ENCODE data around the gene SRL. TPM values are rescaled to one million over a fixed set of nuclear protein-coding genes. Genes with fewer than 3 reads are reported as not detected.

The SRL gene
- total and polyA plus RNA-seq, 2 of the 13 experiments (the other 11 are each of a cell fraction or from before 2014, with no cell fraction given): 0.05 TPM; not detected in 1

- Histone ChIP-seq H4K20me1 (ENCODE audit: insufficient read depth, low read length) (no peaks in the 10 kb centered on the region), H3K36me3 (replicated peaks in 1 of 2; ENCODE audit: control insufficient read depth in 1 of 2, insufficient read depth in 2 of 2, low read length in 2 of 2) (no peaks in the 10 kb centered on the region), H3K4me1 (ENCODE audit: insufficient read depth, low read length) (no peaks in the 10 kb centered on the region), H3K4me2 (ENCODE audit: low read depth, low read length) (no peak overlapping the region), H3K4me3 (replicated peaks in 1 of 3; ENCODE audit: insufficient read depth in 1 of 3, low read depth in 2 of 3, low read length in 3 of 3) (no peak overlapping the region), H3K79me2 (ENCODE audit: insufficient read depth, low read length) (no peaks in the 10 kb centered on the region), H3K9me3 (ENCODE audit: low read length) (no peaks in the 10 kb centered on the region), H3K9ac (ENCODE audit: insufficient read depth, low read depth, low read length) (no peak overlapping the region), H2AFZ (ENCODE audit: low read length) (no peak overlapping the region), H3K27me3 (ENCODE audit: control insufficient read depth in 1 of 2, insufficient read depth in 2 of 2, low read length in 2 of 2) (peaks cover 8 to 40% of the 10 kb centered on the region in 2 experiments; a peak in 4 of 5 replicates), H3K27ac (ENCODE audit: extremely low read length, insufficient read depth, low read length) (no peak overlapping the region)
- TF ChIP-seq ZNF530 (CRISPR knock-in tag; IDR thresholded peaks at IDR 0.05; ENCODE audit: low read depth): no peak
- no peak for TF ChIP-seq GTF2F1 (IDR thresholded peaks at IDR 0.05; ENCODE audit: low read length)
- TF ChIP-seq SIX4 (CRISPR knock-in tag; IDR thresholded peaks at IDR 0.05): no peak
- no peak for TF ChIP-seq PITX1 (CRISPR knock-in tag; IDR thresholded peaks at IDR 0.05)
- no peak for TF ChIP-seq ZNF138 (CRISPR knock-in tag; IDR thresholded peaks at IDR 0.05; ENCODE audit: low read depth)
- TF ChIP-seq ZNF775 (CRISPR knock-in tag; IDR thresholded peaks at IDR 0.05; ENCODE audit: borderline replicate concordance): no peak
- no peak for TF ChIP-seq GLMP (CRISPR knock-in tag; IDR thresholded peaks at IDR 0.05; ENCODE audit: borderline replicate concordance)
- TF ChIP-seq TGIF2 (CRISPR knock-in tag; IDR thresholded peaks at IDR 0.05): no peak
- no peak for TF ChIP-seq ZNF30 (CRISPR knock-in tag; IDR thresholded peaks at IDR 0.05)
- intact Hi-C loops (cut with micrococcal nuclease; ENCODE audit: unreplicated experiment) (no loop called here), in situ Hi-C loops (cut with HindIII; ENCODE audit: extremely low pct_ligation_motif_present, low pct_unique_long_range_greater_than_20kb) (no loop called here)
- no peak for DNase-seq (ENCODE audit: low spot score)
- FAIRE-seq: no peak
- WGBS (ENCODE audit: low lambda C conversion rate): 9% methylated on average over 1 of the region's 1 CpG
- CTCF ChIA-PET (ENCODE audit: low intra/inter-chr PET ratio, low total read pairs): no interaction called here
- no TSS peak for BruUV-seq (replicated peaks)
- POLR2A ChIA-PET: interaction anchor here (1.1 kb wide), 1 partner anchor 10 kb away, joined by 3 read pairs; no protein-coding TSS in a partner anchor
- no peak for ATAC-seq
Measured at GRCh38 chr16:4193920-4194319, 48.0 kb downstream of the SRL start.

GRCh38 chr16:4192206-4192605, 49.7 kb downstream of the SRL start:
- Histone ChIP-seq H3K4me3 (replicated peaks in 1 of 3; ENCODE audit: insufficient read depth in 1 of 3, low read depth in 2 of 3, low read length in 3 of 3) (no peak overlapping the region), H3K9me3 (ENCODE audit: low read length) (no peaks in the 10 kb centered on the region), H3K4me2 (ENCODE audit: low read depth, low read length) (no peak overlapping the region), H4K20me1 (ENCODE audit: insufficient read depth, low read length) (no peaks in the 10 kb centered on the region), H3K27ac (ENCODE audit: extremely low read length, insufficient read depth, low read length) (no peak overlapping the region), H3K9ac (ENCODE audit: insufficient read depth, low read depth, low read length) (no peak overlapping the region), H2AFZ (ENCODE audit: low read length) (no peak overlapping the region), H3K4me1 (ENCODE audit: insufficient read depth, low read length) (no peaks in the 10 kb centered on the region), H3K36me3 (replicated peaks in 1 of 2; ENCODE audit: control insufficient read depth in 1 of 2, insufficient read depth in 2 of 2, low read length in 2 of 2) (no peaks in the 10 kb centered on the region), H3K79me2 (ENCODE audit: insufficient read depth, low read length) (no peaks in the 10 kb centered on the region), H3K27me3 (ENCODE audit: control insufficient read depth in 1 of 2, insufficient read depth in 2 of 2, low read length in 2 of 2) (peaks cover 8 to 42% of the 10 kb centered on the region in 2 experiments; a peak in 4 of 5 replicates)
- intact Hi-C loops (cut with micrococcal nuclease; ENCODE audit: unreplicated experiment) (no loop called here), in situ Hi-C loops (cut with HindIII; ENCODE audit: extremely low pct_ligation_motif_present, low pct_unique_long_range_greater_than_20kb) (no loop called here)
- BruUV-seq (replicated peaks): no TSS peak
- no peak for TF ChIP-seq AGO1 (IDR thresholded peaks at IDR 0.05; ENCODE audit: low read depth, low read length, poor library complexity, severe bottlenecking)
- TF ChIP-seq MAFF (IDR thresholded peaks at IDR 0.05; ENCODE audit: low read depth, low read length): peak; percentile 57; the same call in 1 of the 2 replicates
- TF ChIP-seq MAFK (conservative IDR thresholded peaks at IDR 0.05 in 1 of 2, IDR thresholded peaks at IDR 0.05 in 1 of 2; ENCODE audit: low read length in 2 of 2): peak; percentile 74 to 76
- 90% methylated on average over 14 of the region's 14 CpGs for WGBS (ENCODE audit: low lambda C conversion rate)
- POLR2A ChIA-PET: no interaction called here
- CTCF ChIA-PET (ENCODE audit: low intra/inter-chr PET ratio, low total read pairs): no interaction called here
- ATAC-seq (no peak), FAIRE-seq (no peak), DNase-seq (ENCODE audit: low spot score) (no peak)

Measured in HepG2 (cell line).